ENCODE measurements around the gene USP54. TPM values are rescaled to one million over a fixed set of nuclear protein-coding genes. Genes with fewer than 3 reads are reported as not detected.
A peak's percentile ranks its signal among the peaks of the same experiment; 100 is the strongest.

Gene USP54
- total RNA-seq, 1 experiment from 2014 or later: 32.8 TPM

GRCh38 chr10:73485320-73485719 is 105.8 kb downstream of the USP54 start:
- Histone ChIP-seq H3K36me3 (ENCODE audit: control insufficient read depth, insufficient read depth, low read length) (no peaks in the 10 kb centered on the region), H3K4me1 (ENCODE audit: control insufficient read depth, insufficient read depth, low read length) (no peaks in the 10 kb centered on the region), H3K27me3 (ENCODE audit: control insufficient read depth, insufficient read depth, low read length) (no peaks in the 10 kb centered on the region), H3K9me3 (ENCODE audit: control insufficient read depth, insufficient read depth, low read depth, low read length) (no peaks in the 10 kb centered on the region), H3K4me3 (ENCODE audit: low read depth in 2 of 2, low read length in 2 of 2) (no peak overlapping the region), H3K27ac (ENCODE audit: low read length) (no peak overlapping the region)
- TSS peak; percentile 40 for BruUV-seq (replicated peaks)
- DNase-seq (ENCODE audit: low read depth, low spot score) (no peak), ATAC-seq (peak; percentile 42; the same call in 1 of the 2 replicates)
- ChIA-PET POLR2A (interaction anchor here (1.2 kb wide), 1 partner anchor 10 kb away, joined by 3 read pairs; no protein-coding TSS in a partner anchor), CTCF (no interaction called here)
- in situ Hi-C loops (cut with HindIII; ENCODE audit: low pct_unique_long_range_greater_than_20kb, low sequenced_read_pairs): no loop called here
- intact Hi-C loops (cut with micrococcal nuclease; ENCODE audit: unreplicated experiment): no loop called here
- TF ChIP-seq CTCF (IDR thresholded peaks at IDR 0.05): no peak
- no peak for TF ChIP-seq SIN3A (IDR thresholded peaks at IDR 0.05; ENCODE audit: borderline replicate concordance, insufficient read depth, low read depth, low read length)
- TF ChIP-seq REST (IDR thresholded peaks at IDR 0.05; ENCODE audit: insufficient read depth in 1 of 2, low read depth in 2 of 2, low read length in 1 of 2): no peak
- TF ChIP-seq TCF7L2 (IDR thresholded peaks at IDR 0.05; ENCODE audit: low read depth, low read length): no peak
- TF ChIP-seq POLR2AphosphoS5 (IDR thresholded peaks at IDR 0.05; ENCODE audit: low read depth, low read length): no peak

GRCh38 chr10:73480158-73480557 is 111.0 kb downstream of the USP54 start:
- no TSS peak for BruUV-seq (replicated peaks)
- intact Hi-C loops (cut with micrococcal nuclease; ENCODE audit: unreplicated experiment): no loop called here
- H3K27ac ChIP-seq (ENCODE audit: low read length): no peak overlapping the region
- no peak for DNase-seq (ENCODE audit: low read depth, low spot score)
- no peaks in the 10 kb centered on the region for H3K9me3 ChIP-seq (ENCODE audit: control insufficient read depth, insufficient read depth, low read depth, low read length)
- POLR2A ChIA-PET: interaction anchor here (0.7 kb wide), 1 partner anchor 21 kb away, joined by 10 read pairs; no protein-coding TSS in a partner anchor
- in situ Hi-C loops (cut with HindIII; ENCODE audit: low pct_unique_long_range_greater_than_20kb, low sequenced_read_pairs): no loop called here
- no peaks in the 10 kb centered on the region for H3K4me1 ChIP-seq (ENCODE audit: control insufficient read depth, insufficient read depth, low read length)
- ATAC-seq: no peak
- no peak overlapping the region for H3K4me3 ChIP-seq (ENCODE audit: low read depth in 2 of 2, low read length in 2 of 2)
- TF ChIP-seq TCF7L2 (IDR thresholded peaks at IDR 0.05; ENCODE audit: low read depth, low read length): no peak
- CTCF ChIA-PET: no interaction called here
- no peaks in the 10 kb centered on the region for H3K27me3 ChIP-seq (ENCODE audit: control insufficient read depth, insufficient read depth, low read length)
- H3K36me3 ChIP-seq (ENCODE audit: control insufficient read depth, insufficient read depth, low read length): peaks cover 13% of the 10 kb centered on the region; the same call in 1 of the 2 replicates

- ChIA-PET CTCF (no interaction called here), POLR2A (no interaction called here)
- H3K4me1 ChIP-seq (ENCODE audit: control insufficient read depth, insufficient read depth, low read length): no peaks in the 10 kb centered on the region
- no peak for ATAC-seq
- H3K4me3 ChIP-seq (ENCODE audit: low read depth in 2 of 2, low read length in 2 of 2): no peak overlapping the region
- H3K36me3 ChIP-seq (ENCODE audit: control insufficient read depth, insufficient read depth, low read length): peaks cover 15% of the 10 kb centered on the region; the same call in 1 of the 2 replicates
- no peak overlapping the region for H3K27ac ChIP-seq (ENCODE audit: low read length)
- H3K9me3 ChIP-seq (ENCODE audit: control insufficient read depth, insufficient read depth, low read depth, low read length): no peaks in the 10 kb centered on the region
- in situ Hi-C loops (cut with HindIII; ENCODE audit: low pct_unique_long_range_greater_than_20kb, low sequenced_read_pairs) (no loop called here), intact Hi-C loops (cut with micrococcal nuclease; ENCODE audit: unreplicated experiment) (no loop called here)
- no peaks in the 10 kb centered on the region for H3K27me3 ChIP-seq (ENCODE audit: control insufficient read depth, insufficient read depth, low read length)
- no peak for DNase-seq (ENCODE audit: low read depth, low spot score)
- no TSS peak for BruUV-seq (replicated peaks)
- TF ChIP-seq SIN3A (IDR thresholded peaks at IDR 0.05; ENCODE audit: borderline replicate concordance, insufficient read depth, low read depth, low read length) (no peak), TCF7L2 (IDR thresholded peaks at IDR 0.05; ENCODE audit: low read depth, low read length) (no peak), REST (IDR thresholded peaks at IDR 0.05; ENCODE audit: insufficient read depth in 1 of 2, low read depth in 2 of 2, low read length in 1 of 2) (no peak), CTCF (IDR thresholded peaks at IDR 0.05) (no peak), POLR2AphosphoS5 (IDR thresholded peaks at IDR 0.05; ENCODE audit: low read depth, low read length) (no peak)
Observed at GRCh38 chr10:73478636-73479035, 112.5 kb downstream of the USP54 start.
